Right ventricle myocardium superior (tissue), 1 donor: ENCODE measurements around the gene CCNB3. TPM values are rescaled to one million over a fixed set of nuclear protein-coding genes. Genes with fewer than 3 reads are reported as not detected.

Experiments used
- ATAC-seq: fragments of 200-7000 bp; cut with Tn5 transposase; one replicate; pipeline ENCODE4 v1.9.1; 2020; ENCODE audit warnings: mild to moderate bottlenecking; ENCODE audit not compliant: poor library complexity
- DNase-seq: peaks from one replicate; pipeline ENCODE4 v3.0.0-alpha.2; 2020
- intact Hi-C: fragments of 100-400 bp; cut with DNase I; formaldehyde crosslinking; loops from one replicate; pipeline ENCODE4 v1.11.2; 2022
- total RNA-seq: library from RNA; stranded (reverse); fragmentation: NEBNext Ultra II Directional; extraction: Animal tissue kit (Norgen Biotek cat#: 25700); gene quantifications from one replicate; pipeline ENCODE4 v1.2.1, GENCODE V29; 2021
- donor health status: DM: no; HTN: yes; CAD: no; lungs with severe emphysema.

Gene CCNB3
- total RNA-seq, 1 donor from 2014 or later: 0.11 TPM

GRCh38 chrX:50333308-50333707 lies 128.7 kb downstream of the CCNB3 start:
- no peak for DNase-seq
- intact Hi-C loops: no loop called here
- ATAC-seq: no peak

- no peak for DNase-seq
- no peak for ATAC-seq
- intact Hi-C loops: no loop called here
Observed at GRCh38 chrX:50343917-50344316, 139.4 kb downstream of the CCNB3 start.

GRCh38 chrX:50372966-50373365 lies 168.4 kb downstream of the CCNB3 start:
- DNase-seq: no peak
- ATAC-seq: no peak
- intact Hi-C loops: no loop called here

GRCh38 chrX:50375481-50376267 lies 171.1 kb downstream of the CCNB3 start:
- DNase-seq: no peak
- ATAC-seq: no peak
- intact Hi-C loops: no loop called here

GRCh38 chrX:50381729-50382415 lies 177.3 kb downstream of the CCNB3 start:
- ATAC-seq: no peak
- intact Hi-C loops: no loop called here
- no peak for DNase-seq

- intact Hi-C loops: no loop called here
- ATAC-seq (no peak), DNase-seq (no peak)
Observed at GRCh38 chrX:50386520-50386919, 182.0 kb downstream of the CCNB3 start.

- no peak for DNase-seq
- no peak for ATAC-seq
- intact Hi-C loops: no loop called here
Observed at GRCh38 chrX:50393902-50394301, 189.3 kb downstream of the CCNB3 start.

Other genes with a start within 250 kb of the CCNB3 start
- gene AKAP4, start 3.8 kb upstream of the CCNB3 start, total RNA-seq: not detected